Nucleus accumbens (tissue), 56 donors: ENCODE measurements around the gene XK.
A peak's percentile ranks its signal among the peaks of the same experiment; 100 is the strongest.
"Not testable (repeated sequence)": the region's sequence is repeated elsewhere in the genome, so short reads cannot be mapped to it uniquely, and the experiment has no call there.

Experiments used
- DNase-seq, 56 donors: peaks; one replicate each; lab custom pipeline; 2025; lab: John Stamatoyannopoulos, UW

Gene XK

DNA sequence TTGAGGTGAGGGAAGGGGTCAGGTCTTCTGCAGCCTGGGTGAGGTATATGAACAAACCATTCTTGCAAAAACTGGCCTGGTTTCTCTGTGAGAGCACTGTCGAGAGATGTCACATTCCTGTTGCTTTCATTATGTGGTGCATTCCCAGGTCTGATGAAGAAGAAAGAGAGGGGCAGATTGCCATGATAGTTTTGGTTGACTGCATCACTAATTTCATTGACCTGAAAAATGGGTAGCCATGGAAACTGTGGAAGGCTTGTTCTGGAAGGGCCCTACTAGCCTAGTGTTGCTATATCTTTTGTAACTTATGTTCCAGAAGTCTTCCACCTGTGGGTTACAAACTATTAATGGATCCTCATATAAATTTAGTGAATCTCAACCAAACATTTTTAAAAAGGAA lies 61.4 kb downstream of the XK start:
- DNase-seq: no peak

DNA sequence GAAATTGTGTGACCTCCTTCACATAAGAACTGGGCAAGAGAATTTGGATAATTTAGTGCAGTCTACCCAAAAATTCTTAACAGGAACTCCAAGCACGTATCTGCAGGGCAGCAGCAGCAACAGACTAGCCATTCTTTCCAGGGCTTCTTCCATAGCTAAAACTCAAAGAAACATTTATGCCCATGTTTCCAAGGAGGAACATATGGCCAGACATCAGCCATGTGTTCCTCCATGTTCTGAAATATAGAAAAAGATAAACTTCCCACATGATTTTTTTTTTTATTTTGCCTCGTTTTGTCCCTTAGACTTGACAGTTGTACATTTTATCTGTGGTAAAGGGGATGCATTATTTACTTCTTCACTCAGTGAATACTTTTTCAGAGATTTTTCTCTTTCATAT lies 66.7 kb downstream of the XK start:
- DNase-seq: no peak

DNA sequence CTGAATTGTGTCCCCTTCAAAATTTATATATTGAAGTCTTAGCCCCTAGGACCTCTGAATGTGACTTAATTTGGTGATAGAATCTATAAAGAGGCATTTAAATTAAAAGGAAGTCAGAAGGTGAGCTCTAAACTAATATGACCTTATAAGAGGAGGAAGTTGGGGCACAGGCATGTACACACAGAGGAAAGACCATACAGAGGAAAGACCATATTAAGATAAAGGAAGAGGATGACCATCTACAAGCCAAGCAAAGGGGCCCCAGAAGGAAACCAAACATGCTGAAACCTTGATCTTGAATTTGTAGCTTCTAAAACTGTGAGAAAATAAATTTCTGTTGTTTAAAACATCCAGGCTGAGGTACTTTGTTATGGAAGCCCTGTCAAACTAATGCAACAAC lies 67.3 kb downstream of the XK start:
- no peak for DNase-seq

DNA sequence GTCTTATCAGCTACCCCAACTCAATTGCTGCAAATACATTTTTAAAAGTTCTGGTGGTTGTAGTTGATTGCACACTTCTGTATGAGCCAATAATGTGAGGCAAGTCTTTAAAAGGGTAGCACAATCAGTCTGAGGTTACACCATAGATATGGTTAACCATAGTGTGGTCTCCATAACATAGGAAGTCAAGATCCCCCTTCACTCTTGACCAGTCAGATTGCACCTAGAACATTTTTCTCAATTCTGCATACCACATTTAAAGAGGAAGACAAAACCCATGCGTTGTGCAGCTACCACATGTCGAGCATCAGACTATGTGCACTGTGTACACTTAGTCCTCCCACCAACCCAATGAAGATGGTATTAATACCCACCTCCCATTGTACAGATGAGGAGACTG lies 67.8 kb downstream of the XK start:
- DNase-seq: no peak

DNA sequence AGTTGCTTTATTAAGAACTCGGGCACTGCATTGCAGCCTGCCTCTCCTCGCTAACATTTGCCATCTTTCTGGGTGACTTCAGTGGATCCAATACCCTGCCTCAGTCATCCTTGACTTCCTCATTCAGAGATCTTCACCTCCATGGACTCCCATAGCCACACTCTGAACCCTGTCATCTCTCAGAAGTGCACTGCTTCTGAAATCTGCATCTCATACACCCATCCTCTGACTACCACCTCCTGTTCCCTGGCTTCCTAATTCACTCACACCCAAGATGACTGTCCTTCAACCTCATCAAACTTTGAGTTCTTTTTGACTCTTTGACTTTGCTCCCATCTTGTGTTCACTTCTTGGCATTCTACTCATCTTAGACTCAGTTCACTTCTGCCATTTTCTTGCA lies 68.9 kb downstream of the XK start:
- no peak for DNase-seq

DNA sequence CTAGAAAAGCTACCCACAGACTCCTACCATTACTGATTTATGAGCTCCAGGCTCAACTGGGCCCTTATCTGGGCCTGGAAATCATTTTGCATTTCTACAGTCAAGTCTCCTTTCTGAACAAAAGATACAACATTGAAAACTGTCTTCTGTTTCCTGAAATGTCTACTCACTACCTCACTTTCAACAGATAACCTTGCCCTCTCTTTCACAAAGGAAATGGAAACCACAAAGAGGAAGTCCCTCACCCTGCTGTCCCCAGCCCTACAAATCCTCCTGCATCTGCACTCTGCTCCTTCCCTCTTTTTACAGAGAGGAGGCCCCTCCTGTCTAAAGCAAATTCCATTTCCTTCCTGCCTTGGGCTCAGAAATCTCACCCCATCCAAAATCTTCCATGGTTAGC lies 69.4 kb downstream of the XK start:
- DNase-seq: peak in 3 of 56 donors; percentile 0

DNA sequence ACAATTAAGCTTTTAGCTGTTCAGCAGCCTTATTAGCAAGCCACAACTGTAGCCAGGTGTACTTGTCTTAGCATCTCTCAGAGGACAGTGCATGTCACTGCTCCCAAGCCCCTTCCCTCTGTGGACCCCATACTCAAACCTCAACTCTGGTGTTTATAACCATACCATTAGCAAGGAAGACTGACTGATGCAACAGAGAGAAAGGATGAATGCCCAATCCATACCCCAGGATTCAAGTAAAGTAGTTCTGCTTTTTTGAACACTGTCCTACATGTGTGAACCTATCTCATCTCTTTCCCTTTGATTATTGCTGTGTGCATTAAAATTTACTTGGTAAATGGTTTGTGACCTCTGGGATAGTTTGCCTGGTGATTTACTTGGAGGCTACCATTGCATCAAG lies 71.5 kb downstream of the XK start:
- no peak for DNase-seq

DNA sequence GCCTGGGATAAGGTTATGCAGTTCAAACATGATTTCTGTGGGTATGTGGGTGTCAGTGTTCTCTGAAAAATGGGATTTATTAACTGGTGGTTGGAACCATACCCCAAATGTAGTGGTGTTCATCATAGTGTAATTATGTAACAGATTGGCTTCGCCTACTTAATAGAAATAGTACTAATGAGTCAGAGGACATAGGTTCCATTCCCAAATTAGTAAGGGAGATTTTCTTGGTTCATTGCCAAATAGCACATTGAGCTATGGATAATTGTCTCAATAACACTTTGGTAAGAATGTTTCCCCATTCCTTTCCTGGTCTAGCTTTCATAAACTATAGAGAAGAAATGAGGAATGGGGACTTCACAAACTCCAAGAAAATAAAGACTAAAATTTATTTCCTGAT lies 73.8 kb downstream of the XK start:
- DNase-seq: no peak

DNA sequence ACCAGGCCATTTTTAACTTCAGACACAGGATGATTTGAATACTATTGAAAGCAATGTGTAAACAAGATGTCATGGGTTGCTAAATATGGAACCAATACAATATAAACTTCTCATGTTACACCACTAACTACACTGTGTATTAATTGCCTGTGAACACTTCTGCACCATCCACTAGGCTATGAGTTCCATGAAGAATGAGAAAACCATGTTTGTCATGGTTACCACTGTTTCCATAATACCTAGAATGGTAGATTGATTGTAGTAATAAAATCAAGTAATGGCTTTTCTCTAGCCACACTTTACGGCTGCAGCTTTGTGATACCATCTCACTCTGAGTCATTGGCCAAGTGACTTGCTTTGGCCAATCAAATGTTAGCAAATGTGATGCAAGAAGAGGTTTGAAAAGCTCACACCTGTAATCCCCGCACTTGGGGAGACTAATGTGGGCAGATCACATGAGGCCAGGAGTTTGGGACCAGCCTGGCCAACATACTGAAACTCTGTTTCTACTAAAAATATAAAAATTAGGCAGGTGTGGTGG lies 74.4 kb downstream of the XK start:
- no peak for DNase-seq

DNA sequence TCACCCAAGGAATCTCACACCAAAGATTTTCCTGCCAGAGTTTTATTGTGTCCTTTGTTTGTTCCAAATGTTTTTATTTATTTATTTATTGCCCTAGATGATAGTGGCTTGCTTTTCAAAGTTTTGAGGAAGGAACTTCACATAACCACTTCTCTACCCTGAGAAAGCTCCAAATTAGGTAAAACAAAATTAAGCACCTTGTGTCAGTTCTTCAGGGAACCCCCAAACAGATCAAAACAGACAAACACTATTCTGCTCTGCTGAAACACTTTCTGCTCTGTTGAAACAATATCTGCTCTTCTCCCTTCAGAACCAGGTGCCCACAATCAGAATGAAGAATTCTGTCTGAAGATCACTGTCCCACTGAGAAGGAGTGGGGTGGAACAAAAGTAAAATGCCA lies 77.8 kb downstream of the XK start:
- no peak for DNase-seq

DNA sequence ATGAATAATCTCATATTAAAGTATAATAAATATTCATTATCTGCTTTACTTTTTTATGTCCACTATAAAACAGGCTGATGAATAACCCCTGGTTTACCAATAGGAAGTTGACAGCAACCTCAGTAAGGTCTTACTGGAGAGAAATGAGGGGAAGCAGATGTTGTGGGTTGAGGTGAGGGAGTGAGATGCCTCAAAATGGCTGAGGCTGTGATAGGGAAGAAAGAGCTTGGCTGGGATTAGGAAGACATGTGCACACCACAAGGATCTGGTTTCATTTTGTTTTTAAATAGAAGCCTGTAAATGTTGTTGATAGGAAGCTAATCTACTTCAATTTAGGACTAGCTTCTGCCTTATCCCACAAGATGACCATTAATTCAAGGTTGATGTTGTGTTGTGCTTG lies 79.9 kb downstream of the XK start:
- no peak for DNase-seq

DNA sequence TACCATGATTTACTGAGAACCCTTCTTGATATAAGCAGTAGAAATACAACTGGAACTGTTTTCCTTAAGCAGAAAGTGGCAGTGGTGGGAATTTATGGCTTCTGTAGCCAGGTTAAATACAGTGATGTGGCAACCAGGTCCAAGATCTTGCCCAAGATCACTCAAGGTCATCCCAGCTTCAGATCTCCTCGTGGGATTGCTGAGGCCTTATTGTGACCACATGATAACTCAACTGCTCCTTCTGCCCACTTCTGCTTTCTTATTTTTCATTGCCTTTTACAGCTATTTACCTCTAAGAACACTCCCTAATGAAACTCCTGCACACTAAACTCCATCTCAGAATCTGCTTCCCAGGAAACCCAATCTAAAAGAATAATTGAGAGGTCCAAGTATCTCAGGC lies 81.8 kb downstream of the XK start:
- DNase-seq: no peak

DNA sequence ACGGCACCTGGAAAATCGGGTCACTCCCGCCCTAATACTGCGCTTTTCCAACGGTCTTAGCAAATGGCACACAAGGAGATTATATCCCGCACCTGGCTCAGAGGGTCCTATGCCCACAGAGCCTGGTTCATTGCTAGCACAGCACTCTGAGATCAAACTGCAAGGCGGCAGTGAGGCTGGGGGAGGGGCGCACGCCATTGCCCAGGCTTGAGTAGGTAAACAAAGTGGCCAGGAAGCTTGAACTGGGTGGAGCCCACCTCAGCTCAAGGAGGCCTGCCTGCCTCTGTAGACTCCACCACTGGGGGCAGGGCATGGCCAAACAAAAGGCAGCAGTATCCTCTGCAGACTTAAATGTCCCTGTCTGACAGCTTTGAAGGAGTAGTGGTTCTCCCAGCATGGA lies 83.3 kb downstream of the XK start:
- DNase-seq: not testable (repeated sequence)

DNA sequence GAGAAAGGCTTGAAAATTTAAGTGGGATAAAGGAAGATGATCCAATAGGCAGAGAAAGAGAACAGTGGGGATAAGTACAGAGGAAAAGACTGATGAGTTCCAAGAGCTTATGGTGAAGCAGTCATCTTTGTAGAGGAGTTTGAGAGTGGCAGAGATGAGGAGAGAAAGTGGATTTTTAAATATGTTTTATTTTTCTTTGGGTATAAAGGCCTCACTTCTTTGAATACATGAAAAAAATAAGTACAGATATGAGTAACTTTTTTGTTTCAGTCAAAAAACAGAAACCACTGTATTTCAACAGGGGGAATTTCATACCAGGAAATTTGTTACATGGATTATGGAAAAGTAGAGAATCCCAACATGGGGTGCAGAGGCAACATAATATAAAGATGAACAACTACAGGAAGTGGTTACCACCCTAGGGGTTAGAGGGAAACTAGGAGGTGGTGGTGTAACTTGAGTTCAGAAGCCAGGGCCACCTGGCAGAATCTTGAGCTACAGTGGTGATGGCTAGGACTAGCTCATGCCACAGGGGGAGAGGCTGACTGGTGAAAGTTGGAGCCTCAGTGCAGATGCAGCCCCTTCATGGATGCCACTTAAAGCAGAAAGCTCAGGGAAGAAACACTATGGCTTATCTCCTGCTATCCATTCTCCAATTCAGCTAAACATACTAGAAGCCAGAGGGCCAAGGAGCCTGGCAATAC lies 90.8 kb downstream of the XK start:
- DNase-seq: no peak

DNA sequence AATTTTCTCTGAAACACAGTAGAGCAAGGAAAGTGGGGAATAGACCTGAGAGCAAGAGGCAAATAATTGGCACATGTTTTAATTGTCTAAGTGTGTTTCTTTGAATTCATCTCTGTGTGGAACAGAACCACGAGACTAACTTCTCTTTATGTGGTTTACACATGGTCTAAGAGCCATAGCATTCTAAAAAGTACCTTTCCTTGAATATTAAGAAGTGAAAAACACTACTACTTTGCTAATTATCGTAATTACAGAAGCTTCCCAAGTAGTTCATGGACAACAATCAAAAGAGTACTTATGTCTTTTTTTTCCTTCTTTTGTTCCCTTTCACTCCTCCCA lies 91.4 kb downstream of the XK start:
- DNase-seq: no peak

DNA sequence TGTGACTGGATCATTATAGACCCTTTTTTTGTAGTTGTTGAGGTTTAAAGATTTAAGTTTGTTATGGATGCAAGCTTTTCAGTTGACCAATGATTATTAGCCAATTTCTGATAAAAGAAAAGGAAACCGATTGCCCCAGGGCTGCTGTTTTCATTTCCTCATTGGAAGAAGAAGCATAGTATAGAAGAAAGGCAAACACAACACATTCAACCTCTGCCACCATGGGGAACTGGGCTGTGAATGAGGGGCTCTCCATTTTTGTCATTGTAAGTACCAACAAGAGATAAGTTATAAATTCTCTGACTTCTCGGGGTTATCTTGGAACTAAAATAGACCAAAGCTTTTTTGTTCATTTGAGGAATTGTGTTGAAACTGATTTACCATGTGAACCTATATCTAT lies 94.3 kb downstream of the XK start, which contains the start of gene CYBB:
Gene CYBB (plus strand): TSS at position 203 of the 400 bp plus-strand sequence. CDS start 19 bp downstream, at position 222.
- DNase-seq: no peak

DNA sequence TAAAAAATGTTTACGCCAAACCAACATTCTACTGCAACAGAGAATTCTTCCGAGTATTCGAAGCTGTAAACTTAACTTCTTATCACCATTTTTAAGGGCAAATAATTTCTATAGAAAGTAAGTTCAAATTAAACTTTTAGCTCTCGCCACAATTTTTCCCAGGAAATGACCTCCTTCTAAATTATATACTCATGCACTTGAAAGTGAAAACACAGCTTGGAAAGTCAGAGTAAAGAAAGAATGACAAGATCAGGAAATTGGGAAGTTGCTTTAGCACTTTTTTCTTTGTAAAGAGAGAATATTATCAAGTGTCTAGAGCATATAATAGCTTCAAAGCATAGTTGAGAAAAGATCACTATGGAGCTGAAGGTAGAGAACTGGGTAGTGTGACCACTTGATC lies 95.5 kb downstream of the XK start:
- no peak for DNase-seq
